Loucy (cell line): ENCODE results near the gene PIAS2.

Experiments used
- CTCF ChIP-seq: fragments of 200-600 bp; sonication (generic); conservative IDR thresholded peaks from 2 replicates; pipeline ENCODE4 v1.5.1; 2014; ENCODE audit warnings: mild to moderate bottlenecking, antibody characterized with exemption, low read length
- EZH2phosphoT487 ChIP-seq: fragments of 200-600 bp; IDR thresholded peaks from 2 replicates; pipeline ENCODE4 v1.6.1; 2018; ENCODE audit warnings: antibody characterized with exemption, mild to moderate bottlenecking, moderate library complexity, borderline replicate concordance

- TF ChIP-seq EZH2phosphoT487 (no peak), CTCF (no peak)
Measured at GRCh38 chr18:46891742-46892214, 25.5 kb downstream of the PIAS2 start.
